Measurements from ENCODE around the gene ASCC1. TPM values are rescaled to one million over a fixed set of nuclear protein-coding genes. Genes with fewer than 3 reads are reported as not detected.

The ASCC1 gene
- total and polyA plus RNA-seq, 2 donors (not counting 3 experiments of a cell fraction or from before 2014, with no cell fraction given): 16.0 to 24.9 TPM

- Histone ChIP-seq H3K4me1 (ENCODE audit: control insufficient read depth, extremely low read depth, insufficient read depth, low read length) (no peaks in the 10 kb centered on the region), H3K27me3 (ENCODE audit: control insufficient read depth in 2 of 2, insufficient read depth in 2 of 2, low read length in 2 of 2) (no peaks in the 10 kb centered on the region), H3K36me3 (ENCODE audit: control insufficient read depth in 2 of 2, extremely low read depth in 1 of 2, insufficient read depth in 2 of 2, low read length in 2 of 2) (no peaks in the 10 kb centered on the region), H3K9ac (replicated peaks; ENCODE audit: extremely low read depth, insufficient read depth, low read length) (no peak overlapping the region), H3K4me3 (replicated peaks in 1 of 3; ENCODE audit: insufficient read depth in 1 of 3, low read depth in 1 of 3, low read length in 3 of 3) (no peak overlapping the region), H3K9me1 (replicated peaks; ENCODE audit: control insufficient read depth, extremely low read depth, insufficient read depth, low read length) (no peaks in the 10 kb centered on the region), H3K9me3 (replicated peaks; ENCODE audit: control insufficient read depth, insufficient read depth, low read length) (no peaks in the 10 kb centered on the region), H2AFZ (ENCODE audit: low read depth, low read length) (no peak overlapping the region), H3K4me2 (ENCODE audit: insufficient read depth, low read length) (no peak overlapping the region), H3K79me2 (ENCODE audit: control insufficient read depth, insufficient read depth, low read length) (no peaks in the 10 kb centered on the region), H4K20me1 (replicated peaks; ENCODE audit: control insufficient read depth, extremely low read depth, insufficient read depth, low read length) (no peaks in the 10 kb centered on the region), H3K27ac (ENCODE audit: insufficient read depth, low read depth, low read length) (no peak overlapping the region)
- BruUV-seq (replicated peaks): no TSS peak
- dilution Hi-C loops (cut with MboI; ENCODE audit: extremely low pct_ligation_motif_present, low sequenced_read_pairs) (no loop called here), intact Hi-C loops (cut with micrococcal nuclease) (no loop called here)
- no peak for FAIRE-seq
- DNase-seq (ENCODE audit: low read depth, low spot score): no peak
- ChIA-PET POLR2A (no interaction called here), CTCF (interaction anchor here (0.9 to 3.0 kb wide), 3 partner anchors 15 to 181 kb away, joined by 4 to 9 read pairs (median 4); no protein-coding TSS in a partner anchor)
- TF ChIP-seq EZH2 (IDR thresholded peaks at IDR 0.05; ENCODE audit: borderline replicate concordance, low read depth, low read length, severe bottlenecking) (no peak), POLR2AphosphoS5 (IDR thresholded peaks at IDR 0.05; ENCODE audit: insufficient read depth, low read depth, low read length) (no peak), CTCF (IDR thresholded peaks at IDR 0.05; ENCODE audit: extremely low read depth in 1 of 2, insufficient read depth in 1 of 2, low read depth in 1 of 2, low read length in 2 of 2) (no peak), JUN (IDR thresholded peaks at IDR 0.05; ENCODE audit: borderline replicate concordance, insufficient read depth, insufficient read length, low read depth) (no peak), POLR2A (IDR thresholded peaks at IDR 0.05; ENCODE audit: low read depth, low read length) (no peak)
These were observed 138.6 kb downstream of the ASCC1 start for GRCh38 chr10:72077275-72077990.
